H9 (cell line): ENCODE measurements around the gene PPP3CB. TPM values are rescaled to one million over a fixed set of nuclear protein-coding genes. Genes with fewer than 3 reads are reported as not detected.

ENCODE experiments used
- DNase-seq: peaks from one replicate; pipeline ENCODE4 v3.0.0-alpha.2; 2017
- H2AFZ ChIP-seq: one replicate; pipeline ENCODE4 v1.6.1; 2013; ENCODE audit warnings: mild to moderate bottlenecking, low read length, control low read depth, moderate library complexity
- H2AK5ac ChIP-seq: 2 replicates; pipeline ENCODE4 v1.6.1; 2013; ENCODE audit warnings: low read length, control low read depth, mixed read lengths; ENCODE audit not compliant: insufficient read length
- H2BK120ac ChIP-seq: one replicate; pipeline ENCODE4 v1.6.1; 2013; ENCODE audit warnings: low read depth, mild to moderate bottlenecking, low read length, control low read depth, inconsistent platforms; ENCODE audit not compliant: poor library complexity, severe bottlenecking
- H2BK12ac ChIP-seq: 2 replicates; pipeline ENCODE4 v1.6.1; 2013; ENCODE audit warnings: low read length, control low read depth, mixed read lengths, low read depth; ENCODE audit not compliant: insufficient read length
- H2BK15ac ChIP-seq: 2 replicates; pipeline ENCODE4 v1.6.1; 2013; ENCODE audit warnings: low read depth, low read length, control low read depth
- H2BK20ac ChIP-seq: one replicate; pipeline ENCODE4 v1.6.1; 2013; ENCODE audit warnings: low read depth, mild to moderate bottlenecking, low read length, control low read depth, inconsistent platforms; ENCODE audit not compliant: poor library complexity, severe bottlenecking
- H2BK5ac ChIP-seq: 2 replicates; pipeline ENCODE4 v1.6.1; 2013; ENCODE audit warnings: low read length, control low read depth, mixed read lengths; ENCODE audit not compliant: insufficient read length
- H3K14ac ChIP-seq: 2 replicates; pipeline ENCODE4 v1.6.1; 2013; ENCODE audit warnings: low read length, control low read depth; ENCODE audit not compliant: insufficient read depth
- H3K18ac ChIP-seq: 2 replicates; pipeline ENCODE4 v1.6.1; 2013; ENCODE audit warnings: low read depth, mild to moderate bottlenecking, mixed read lengths, low read length, control low read depth; ENCODE audit not compliant: insufficient read length
- H3K23ac ChIP-seq: 2 replicates; pipeline ENCODE4 v1.6.1; 2013; ENCODE audit warnings: low read length, control low read depth, mixed read lengths, low read depth; ENCODE audit not compliant: insufficient read length
- H3K23me2 ChIP-seq: 2 replicates; pipeline ENCODE4 v1.6.1; 2013; ENCODE audit warnings: low read depth, mild to moderate bottlenecking, mixed read lengths, low read length, control low read depth; ENCODE audit not compliant: insufficient read length, poor library complexity, severe bottlenecking
- H3K27ac ChIP-seq: 2 replicates; pipeline ENCODE4 v1.5.1; 2013; ENCODE audit warnings: low read length, control low read depth, mixed read lengths, low read depth; ENCODE audit not compliant: insufficient read length
- H3K27me3 ChIP-seq: 2 replicates; pipeline ENCODE4 v1.6.1; 2013; ENCODE audit warnings: low read length, control low read depth, inconsistent platforms; ENCODE audit not compliant: insufficient read depth
- H3K4ac ChIP-seq: 2 replicates; pipeline ENCODE4 v1.6.1; 2013; ENCODE audit warnings: low read depth, mild to moderate bottlenecking, control low read depth, inconsistent platforms, low read length, moderate library complexity
- H3K4me1 ChIP-seq: 2 replicates; pipeline ENCODE4 v1.6.1; 2013; ENCODE audit warnings: low read length, control low read depth, inconsistent platforms; ENCODE audit not compliant: insufficient read depth
- H3K4me2 ChIP-seq: 2 replicates; pipeline ENCODE4 v1.6.1; 2013; ENCODE audit warnings: low read length, control low read depth, mixed read lengths; ENCODE audit not compliant: insufficient read length, insufficient read depth
- H3K56ac ChIP-seq: 2 replicates; pipeline ENCODE4 v1.6.1; 2013; ENCODE audit warnings: low read depth, mild to moderate bottlenecking, mixed read lengths, low read length, control low read depth; ENCODE audit not compliant: insufficient read length
- H3K79me1 ChIP-seq: 2 replicates; pipeline ENCODE4 v1.6.1; 2013; ENCODE audit warnings: low read depth, mild to moderate bottlenecking, moderate library complexity, low read length, control low read depth, inconsistent platforms; ENCODE audit not compliant: insufficient read depth, poor library complexity, severe bottlenecking
- H3K79me2 ChIP-seq: 2 replicates; pipeline ENCODE4 v1.6.1; 2013; ENCODE audit warnings: low read length, control low read depth, inconsistent platforms; ENCODE audit not compliant: insufficient read depth
- H3K9ac ChIP-seq: 2 replicates; pipeline ENCODE4 v1.6.1; 2013; ENCODE audit warnings: low read length, control low read depth, mixed read lengths; ENCODE audit not compliant: insufficient read length; ENCODE audit errors: extremely low read depth
- H3K9me3 ChIP-seq: one replicate; pipeline ENCODE4 v1.6.1; 2013; ENCODE audit warnings: low read depth, low read length, inconsistent platforms; ENCODE audit not compliant: control insufficient read depth
- H3T11ph ChIP-seq: one replicate; pipeline ENCODE4 v1.6.1; 2013; ENCODE audit warnings: mild to moderate bottlenecking, low read length, control low read depth, inconsistent platforms
- H4K20me1 ChIP-seq: one replicate; pipeline ENCODE4 v1.6.1; 2013; ENCODE audit not compliant: control insufficient read depth, insufficient read length, insufficient read depth
- H4K5ac ChIP-seq: 2 replicates; pipeline ENCODE4 v1.6.1; 2013; ENCODE audit warnings: low read depth, mild to moderate bottlenecking, mixed read lengths, low read length, control low read depth; ENCODE audit not compliant: insufficient read length
- H4K8ac ChIP-seq: replicated peaks from 2 replicates; pipeline ENCODE4 v1.6.1; 2013; ENCODE audit warnings: low read length, control low read depth, mixed read lengths, low read depth; ENCODE audit not compliant: insufficient read length
- H4K91ac ChIP-seq: 2 replicates; pipeline ENCODE4 v1.6.1; 2013; ENCODE audit warnings: low read depth, mild to moderate bottlenecking, moderate library complexity, mixed read lengths, low read length, control low read depth; ENCODE audit not compliant: insufficient read length
- H3K27ac Mint-ChIP-seq, 3 experiments: 2 replicates in 2 of 3; 3 replicates in 1 of 3; pipeline ENCODE4 v1.8.0; 2020 to 2021; ENCODE audit warnings: mixed read lengths in 3 of 3, mild to moderate bottlenecking in 1 of 3, moderate library complexity in 1 of 3
- H3K27me3 Mint-ChIP-seq: 2 replicates; pipeline ENCODE4 v1.8.0; 2021; ENCODE audit warnings: low read depth, mild to moderate bottlenecking, moderate library complexity, mixed read lengths
- H3K36me3 Mint-ChIP-seq, 3 experiments: 2 replicates in 2 of 3; 3 replicates in 1 of 3; pipeline ENCODE4 v1.8.0; 2020 to 2021; ENCODE audit warnings: low read depth in 3 of 3, mixed read lengths in 3 of 3; ENCODE audit not compliant: insufficient read depth in 1 of 3
- H3K4me1 Mint-ChIP-seq, 2 experiments: 2 replicates each; pipeline ENCODE4 v1.8.0; 2020; ENCODE audit warnings: mixed read lengths in 2 of 2
- H3K4me3 Mint-ChIP-seq, 2 experiments: 2 replicates in 1 of 2; 3 replicates in 1 of 2; pipeline ENCODE4 v1.8.0; 2020 to 2021; ENCODE audit warnings: mild to moderate bottlenecking in 2 of 2, mixed read lengths in 2 of 2, moderate library complexity in 1 of 2
- H3K9me3 Mint-ChIP-seq, 2 experiments: 2 replicates in 1 of 2; 3 replicates in 1 of 2; pipeline ENCODE4 v1.8.0; 2020; ENCODE audit warnings: mild to moderate bottlenecking in 2 of 2, mixed read lengths in 2 of 2, moderate library complexity in 1 of 2
- CTCF ChIP-seq: fragments of 200-600 bp; sonication (generic); conservative IDR thresholded peaks from 3 replicates; pipeline ENCODE4 v1.8.0; 2021; ENCODE audit warnings: antibody characterized with exemption, mild to moderate bottlenecking
- WGBS: extraction: QIAGEN DNeasy Blood & Tissue Kit; methylation state at CpG from one replicate; pipeline ENCODE4 v1.1.7; 2013; ENCODE audit warnings: missing lambda C conversion rate, low lambda C conversion rate, mixed read lengths; ENCODE audit not compliant: insufficient read length; ENCODE audit errors: extremely low coverage; 5-methylcytosine and 5-hydroxymethylcytosine counted together
- total RNA-seq: library from RNA; stranded (reverse); gene quantifications from 2 replicates; pipeline ENCODE4 v1.2.1, GENCODE V29; 2021

The PPP3CB gene
- total RNA-seq, 1 experiment from 2014 or later: 37.3 TPM

- peaks cover 12 to 62% (median 31%) of the 10 kb centered on the region in 3 experiments; a peak in 6 of 7 replicates for H3K36me3 Mint-ChIP-seq
These were observed 26.4 kb upstream of the PPP3CB start for GRCh38 chr10:73522263-73522662.

More at GRCh38 chr10:73522263-73522662, 26.4 kb upstream of the PPP3CB start:
- Mint-ChIP-seq H3K4me1 (no peaks in the 10 kb centered on the region), H3K27ac (no peak overlapping the region), H3K27me3 (no peaks in the 10 kb centered on the region), H3K9me3 (no peaks in the 10 kb centered on the region), H3K4me3 (no peak overlapping the region)
- H4K20me1 ChIP-seq: no peaks in the 10 kb centered on the region
- no peak overlapping the region for H4K8ac ChIP-seq
- H3T11ph ChIP-seq: no peak overlapping the region
- no peaks in the 10 kb centered on the region for H3K79me2 ChIP-seq
- H3K4me1 ChIP-seq: no peaks in the 10 kb centered on the region
- H2BK120ac ChIP-seq: no peak overlapping the region
- H2BK15ac ChIP-seq: no peak overlapping the region
- no peak overlapping the region for H3K14ac ChIP-seq
- H2BK12ac ChIP-seq: no peak overlapping the region
- H3K79me1 ChIP-seq: no peaks in the 10 kb centered on the region
- no peak overlapping the region for H3K18ac ChIP-seq
- H3K4me2 ChIP-seq: no peak overlapping the region
- no peak overlapping the region for H3K56ac ChIP-seq
- H3K9ac ChIP-seq: no peak overlapping the region
- no peak overlapping the region for H2BK20ac ChIP-seq
- no peak overlapping the region for H2BK5ac ChIP-seq
- H3K27me3 ChIP-seq: no peaks in the 10 kb centered on the region
- TF ChIP-seq CTCF: no peak
- no peaks in the 10 kb centered on the region for H3K9me3 ChIP-seq
- no peak overlapping the region for H2AK5ac ChIP-seq
- H4K91ac ChIP-seq: no peak overlapping the region
- no peaks in the 10 kb centered on the region for H3K23me2 ChIP-seq
- H2AFZ ChIP-seq: no peak overlapping the region
- H4K5ac ChIP-seq: no peak overlapping the region
- WGBS: no CpG with 5 or more reads among the region's 1 CpG
- DNase-seq: no peak
- H3K4ac ChIP-seq: no peak overlapping the region
- no peak overlapping the region for H3K27ac ChIP-seq
- H3K23ac ChIP-seq: no peak overlapping the region
